ENCODE data around the gene GAD1.
A peak's percentile ranks its signal among the peaks of the same experiment; 100 is the strongest.

Gene GAD1

DNA sequence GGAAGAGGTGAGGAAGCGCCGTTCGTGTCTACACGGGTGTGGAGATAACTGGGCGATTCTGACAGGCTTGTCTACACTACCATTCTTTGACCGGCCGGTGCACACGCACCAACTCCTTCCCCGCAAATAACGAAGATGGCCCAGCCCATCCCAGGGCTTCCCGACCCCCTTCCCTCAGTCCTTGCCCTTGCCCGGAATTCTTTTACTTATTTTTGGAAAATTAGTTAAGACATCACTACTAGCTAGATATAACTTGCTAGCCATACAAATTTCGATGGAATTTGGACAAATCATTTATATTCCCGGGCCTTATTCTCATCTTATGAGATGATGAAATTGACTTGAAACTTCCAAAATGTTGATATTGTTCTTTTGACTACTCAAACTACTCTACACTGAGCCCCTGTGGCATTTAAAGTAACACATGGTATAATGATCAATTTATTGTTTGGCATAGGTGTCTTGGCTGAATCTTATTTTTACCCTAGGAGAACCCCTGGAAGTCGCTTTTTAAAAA, 45.2 kb upstream of the GAD1 start:
- peaks cover 29% of the 10 kb centered on the region for H3K27me3 ChIP-seq (ENCODE audit: insufficient read depth, poor library complexity, severe bottlenecking)
- TF ChIP-seq POLR2AphosphoS5 (IDR thresholded peaks at IDR 0.05; ENCODE audit: low read depth) (no peak), GABPA (IDR thresholded peaks at IDR 0.05; ENCODE audit: low read depth) (no peak), REST (IDR thresholded peaks at IDR 0.05; ENCODE audit: insufficient replicate concordance, low read depth) (no peak), SPI1 (IDR thresholded peaks at IDR 0.05; ENCODE audit: borderline replicate concordance, low read depth) (no peak)
- TF ChIP-seq, protein P1, sequence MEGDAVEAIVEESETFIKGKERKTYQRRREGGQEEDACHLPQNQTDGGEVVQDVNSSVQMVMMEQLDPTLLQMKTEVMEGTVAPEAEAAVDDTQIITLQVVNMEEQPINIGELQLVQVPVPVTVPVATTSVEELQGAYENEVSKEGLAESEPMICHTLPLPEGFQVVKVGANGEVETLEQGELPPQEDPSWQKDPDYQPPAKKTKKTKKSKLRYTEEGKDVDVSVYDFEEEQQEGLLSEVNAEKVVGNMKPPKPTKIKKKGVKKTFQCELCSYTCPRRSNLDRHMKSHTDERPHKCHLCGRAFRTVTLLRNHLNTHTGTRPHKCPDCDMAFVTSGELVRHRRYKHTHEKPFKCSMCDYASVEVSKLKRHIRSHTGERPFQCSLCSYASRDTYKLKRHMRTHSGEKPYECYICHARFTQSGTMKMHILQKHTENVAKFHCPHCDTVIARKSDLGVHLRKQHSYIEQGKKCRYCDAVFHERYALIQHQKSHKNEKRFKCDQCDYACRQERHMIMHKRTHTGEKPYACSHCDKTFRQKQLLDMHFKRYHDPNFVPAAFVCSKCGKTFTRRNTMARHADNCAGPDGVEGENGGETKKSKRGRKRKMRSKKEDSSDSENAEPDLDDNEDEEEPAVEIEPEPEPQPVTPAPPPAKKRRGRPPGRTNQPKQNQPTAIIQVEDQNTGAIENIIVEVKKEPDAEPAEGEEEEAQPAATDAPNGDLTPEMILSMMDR (IDR thresholded peaks at IDR 0.05; ENCODE audit: insufficient read depth, low read length): no peak
- no peak for DNase-seq (ENCODE audit: low read depth in 1 of 2, low spot score in 1 of 2)
- no peak overlapping the region for H3K27ac ChIP-seq (replicated peaks)
- H3K4me3 ChIP-seq (replicated peaks; ENCODE audit: insufficient read depth, low read length): peak overlapping the region; percentile 60

DNA sequence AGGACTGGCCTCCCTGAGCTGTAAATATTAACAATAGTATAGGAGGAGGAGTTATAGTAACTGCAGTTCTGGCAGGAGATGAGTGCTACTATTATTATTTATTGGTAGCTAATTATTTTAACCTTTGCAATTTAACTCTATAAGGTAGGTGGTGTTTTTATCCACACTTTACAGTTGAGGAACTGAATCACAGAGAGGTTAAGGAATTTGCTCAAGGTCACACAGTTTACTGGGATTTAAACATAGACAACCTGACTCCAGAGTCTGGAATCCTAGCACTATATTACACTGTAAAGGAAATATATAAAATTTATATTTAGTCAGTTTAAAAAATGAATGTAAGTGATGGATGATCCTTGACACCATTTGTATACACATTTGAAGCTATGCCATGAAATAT, 44.4 kb upstream of the GAD1 start:
- H3K27me3 ChIP-seq (ENCODE audit: insufficient read depth, poor library complexity, severe bottlenecking): peaks cover 29% of the 10 kb centered on the region
- H3K4me3 ChIP-seq (replicated peaks; ENCODE audit: insufficient read depth, low read length): no peak overlapping the region
- no peak overlapping the region for H3K27ac ChIP-seq (replicated peaks)
- TF ChIP-seq GABPA (IDR thresholded peaks at IDR 0.05; ENCODE audit: low read depth) (no peak), SPI1 (IDR thresholded peaks at IDR 0.05; ENCODE audit: borderline replicate concordance, low read depth) (no peak), POLR2AphosphoS5 (IDR thresholded peaks at IDR 0.05; ENCODE audit: low read depth) (no peak), REST (IDR thresholded peaks at IDR 0.05; ENCODE audit: insufficient replicate concordance, low read depth) (no peak)
- TF ChIP-seq, protein P1 (IDR thresholded peaks at IDR 0.05; ENCODE audit: insufficient read depth, low read length): no peak
- DNase-seq (ENCODE audit: low read depth in 1 of 2, low spot score in 1 of 2): no peak

DNA sequence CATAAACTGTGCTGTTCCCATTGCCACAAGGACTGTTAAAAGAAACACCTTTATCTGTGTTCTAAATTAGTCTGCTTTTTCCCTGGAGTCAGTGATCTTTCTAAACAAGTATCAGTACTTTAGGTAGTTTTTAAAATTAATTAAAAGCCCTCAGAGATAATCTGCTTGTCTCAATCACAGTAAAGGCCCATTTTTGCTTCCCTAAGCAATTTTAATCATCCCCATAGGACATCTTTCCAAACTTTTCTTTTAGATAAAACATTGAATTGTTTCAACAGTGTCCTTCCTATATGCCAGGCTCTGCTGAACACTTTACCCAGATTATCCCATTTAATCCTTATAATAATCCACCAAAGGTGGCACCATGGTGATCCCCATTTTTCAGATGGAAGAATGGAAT, 42.6 kb upstream of the GAD1 start:
- DNase-seq (ENCODE audit: low read depth in 1 of 2, low spot score in 1 of 2): no peak
- H3K27ac ChIP-seq (replicated peaks): no peak overlapping the region
- peaks cover 34% of the 10 kb centered on the region for H3K27me3 ChIP-seq (ENCODE audit: insufficient read depth, poor library complexity, severe bottlenecking)
- no peak for TF ChIP-seq REST (IDR thresholded peaks at IDR 0.05; ENCODE audit: insufficient replicate concordance, low read depth)
- no peak overlapping the region for H3K4me3 ChIP-seq (replicated peaks; ENCODE audit: insufficient read depth, low read length)

DNA sequence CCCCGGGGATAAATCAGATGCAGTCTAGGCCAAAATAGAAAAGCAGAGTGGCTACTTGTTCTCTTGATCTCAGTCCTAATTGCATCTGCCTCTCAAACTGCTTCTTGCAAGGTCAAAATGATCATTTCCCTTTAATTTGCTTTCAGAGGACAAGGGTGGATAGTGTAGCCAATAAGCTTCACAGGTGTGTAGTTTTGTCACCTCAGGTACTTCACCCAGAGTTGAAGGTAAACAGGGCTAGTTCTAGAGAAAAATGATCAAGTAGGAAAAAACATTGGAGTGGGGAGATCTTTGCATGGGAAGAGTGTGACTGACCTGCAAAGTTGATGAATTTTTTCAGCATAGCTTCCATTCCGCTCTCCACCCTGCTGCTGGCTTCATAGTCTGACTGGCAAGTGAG, 37.8 kb upstream of the GAD1 start:
- Histone ChIP-seq H3K27me3 (ENCODE audit: insufficient read depth, poor library complexity, severe bottlenecking) (peaks cover 24% of the 10 kb centered on the region), H3K27ac (replicated peaks) (no peak overlapping the region), H3K4me3 (replicated peaks; ENCODE audit: insufficient read depth, low read length) (no peak overlapping the region)
- DNase-seq (ENCODE audit: low read depth in 1 of 2, low spot score in 1 of 2): no peak
- TF ChIP-seq, protein P1 (IDR thresholded peaks at IDR 0.05; ENCODE audit: insufficient read depth, low read length): no peak
- TF ChIP-seq POLR2AphosphoS5 (IDR thresholded peaks at IDR 0.05; ENCODE audit: low read depth) (no peak), REST (IDR thresholded peaks at IDR 0.05; ENCODE audit: insufficient replicate concordance, low read depth) (no peak)

Data from HL-60 (cell line).